ENCODE results near the gene HS3ST3A1.

GRCh38 chr17:13594310-13594709 is 7.4 kb downstream of the HS3ST3A1 start:
- TF ChIP-seq POLR2A (IDR thresholded peaks at IDR 0.05; ENCODE audit: low read depth, low read length) (no peak), FOS (IDR thresholded peaks at IDR 0.05; ENCODE audit: low read depth, low read length) (no peak), CTCF (conservative IDR thresholded peaks at IDR 0.05; ENCODE audit: low read depth, low read length) (no peak), MXI1 (IDR thresholded peaks at IDR 0.05; ENCODE audit: borderline replicate concordance, low read depth, low read length) (no peak), USF2 (IDR thresholded peaks at IDR 0.05; ENCODE audit: low read depth, low read length) (no peak), MAFK (IDR thresholded peaks at IDR 0.05; ENCODE audit: low read depth, low read length) (no peak), CHD1 (IDR thresholded peaks at IDR 0.05; ENCODE audit: low read depth, low read length) (no peak), RCOR1 (IDR thresholded peaks at IDR 0.05; ENCODE audit: insufficient replicate concordance, low read length) (no peak), CEBPB (IDR thresholded peaks at IDR 0.05; ENCODE audit: low read depth, low read length) (no peak), SMC3 (IDR thresholded peaks at IDR 0.05; ENCODE audit: low read depth, low read length) (no peak)
